ENCODE measurements around the gene ATXN7L1.

DNA sequence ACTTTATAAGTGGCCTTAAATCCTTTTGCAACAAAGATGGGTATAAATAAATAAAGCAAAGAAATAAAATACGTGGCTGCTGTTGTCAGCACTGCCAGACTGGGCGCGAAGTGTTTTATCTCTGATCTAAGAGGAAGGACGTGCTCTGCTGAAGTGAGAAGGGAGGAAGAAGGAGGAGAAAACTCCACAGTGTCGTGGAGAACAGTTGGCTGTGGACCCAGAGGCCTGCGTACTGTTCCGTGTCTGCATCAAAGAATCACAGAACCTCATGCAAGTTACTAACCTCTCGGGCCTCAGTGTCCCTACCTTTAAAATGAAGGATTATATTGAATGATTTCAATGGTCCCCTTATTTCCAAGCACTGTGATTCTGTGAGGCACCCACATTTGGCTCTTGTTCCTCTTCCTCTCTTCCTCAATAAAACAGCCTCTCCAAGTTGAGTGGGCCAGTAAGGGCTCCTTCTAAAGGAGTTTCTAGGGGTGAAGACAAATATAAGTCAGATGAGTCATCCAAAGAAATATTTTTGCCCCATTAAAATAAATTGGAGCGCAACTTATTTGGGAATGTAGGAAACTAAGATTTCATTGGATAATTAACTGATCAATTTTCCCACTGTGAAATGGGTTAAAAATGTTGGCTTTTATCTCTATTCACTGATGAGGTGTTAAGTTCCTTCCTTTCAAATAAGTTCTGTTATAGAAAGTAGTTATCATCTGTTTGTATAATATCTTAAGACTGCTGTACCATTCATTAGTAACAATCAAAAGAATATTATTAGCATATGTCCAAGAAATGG, 168.2 kb downstream of the ATXN7L1 start:
- TF ChIP-seq CTCF (IDR thresholded peaks at IDR 0.05) (no peak), EP300 (IDR thresholded peaks at IDR 0.05) (no peak)
